Activated naive CD8-positive, alpha-beta T cell treated with anti-CD3 and anti-CD28 coated beads for 36 hours (primary cell): Measurements from ENCODE around the gene ASAH2. TPM values are rescaled to one million over a fixed set of nuclear protein-coding genes. Genes with fewer than 3 reads are reported as not detected.

ENCODE experiments used
- DNase-seq: peaks from one replicate; pipeline ENCODE4 v3.0.0; 2021
- H3K27ac Mint-ChIP-seq: one replicate; pipeline ENCODE4 v1.8.0; 2022; ENCODE audit warnings: mild to moderate bottlenecking, moderate library complexity, mixed read lengths
- H3K27me3 Mint-ChIP-seq: one replicate; pipeline ENCODE4 v1.8.0; 2022; ENCODE audit warnings: mild to moderate bottlenecking, mixed read lengths
- H3K36me3 Mint-ChIP-seq: one replicate; pipeline ENCODE4 v1.8.0; 2021; ENCODE audit warnings: mild to moderate bottlenecking, mixed read lengths
- H3K4me1 Mint-ChIP-seq: one replicate; pipeline ENCODE4 v1.8.0; 2021; ENCODE audit warnings: mixed read lengths
- H3K4me3 Mint-ChIP-seq: one replicate; pipeline ENCODE4 v1.8.0; 2022; ENCODE audit warnings: mild to moderate bottlenecking, moderate library complexity, mixed read lengths
- H3K9me3 Mint-ChIP-seq: one replicate; pipeline ENCODE4 v1.8.0; 2022; ENCODE audit warnings: mixed read lengths
- total RNA-seq, 2 experiments: library from RNA; stranded (reverse); gene quantifications; one replicate each; pipeline ENCODE4 v1.2.3, GENCODE V29; 2021

ASAH2 gene
- total RNA-seq, result 1 to 10 TPM; 5.9 to 6.6 TPM

DNA sequence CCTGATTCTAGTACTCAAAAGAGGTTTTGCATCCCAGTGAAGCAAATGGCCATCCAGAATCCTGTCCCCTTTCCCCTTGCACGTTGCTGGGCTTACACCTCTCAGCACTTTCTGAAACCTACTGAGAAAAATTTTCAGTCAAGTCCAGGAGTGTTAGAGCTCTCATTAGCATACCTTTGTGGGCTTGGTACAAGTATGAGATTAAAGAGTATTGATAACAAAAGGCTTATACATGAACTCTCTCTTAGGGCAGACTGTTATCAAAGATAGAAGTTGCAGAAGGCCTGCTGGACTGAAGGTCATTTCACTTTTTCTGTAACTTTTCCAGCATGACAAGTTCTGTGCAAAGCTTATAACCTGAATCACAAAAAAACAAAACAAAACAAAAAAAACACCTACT lies at the start of gene ASAH2:
TSS of gene ASAH2 (minus strand) at position 123 of the 400 bp plus-strand sequence. CDS start 2,906 bp downstream, outside the sequence.
- no peak within 1 kb of the TSS for H3K27ac Mint-ChIP-seq
- H3K9me3 Mint-ChIP-seq, result no peaks in the 10 kb centered on the region
- no peak for DNase-seq
- H3K27me3 Mint-ChIP-seq, result peaks cover 33% of the 10 kb centered on the region
- H3K4me3 Mint-ChIP-seq, result no peak within 1 kb of the TSS
- H3K4me1 Mint-ChIP-seq, result no peaks in the 10 kb centered on the region
- H3K36me3 Mint-ChIP-seq, result no peaks in the 10 kb centered on the region

GRCh38 chr10:50299948-50300669 lies 48.8 kb upstream of the ASAH2 start:
- no peaks in the 10 kb centered on the region for H3K27me3 Mint-ChIP-seq
- no peak for DNase-seq
- H3K4me1 Mint-ChIP-seq, result no peaks in the 10 kb centered on the region
- H3K27ac Mint-ChIP-seq, result no peak overlapping the region
- peaks cover 4% of the 10 kb centered on the region for H3K36me3 Mint-ChIP-seq
- peaks cover 13% of the 10 kb centered on the region for H3K9me3 Mint-ChIP-seq
- no peak overlapping the region for H3K4me3 Mint-ChIP-seq

DNA sequence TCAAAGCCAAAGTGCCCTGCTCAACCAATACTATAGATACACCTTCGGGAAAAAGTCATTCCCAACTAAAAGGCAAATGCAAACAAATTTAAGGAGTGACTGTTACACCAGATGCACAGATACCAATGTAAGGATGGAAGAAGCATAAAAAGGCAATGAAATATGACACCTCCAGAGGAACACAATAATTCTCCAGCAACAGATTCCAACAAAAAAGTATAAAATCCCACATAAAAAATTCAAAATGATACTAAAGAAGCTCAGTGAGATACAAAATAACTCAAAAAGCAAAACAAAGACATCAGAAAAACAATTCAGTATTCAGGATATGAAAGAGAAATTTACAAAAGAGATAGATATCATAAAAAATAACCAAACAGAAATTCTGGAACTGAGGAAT lies 44.1 kb upstream of the ASAH2 start:
- Mint-ChIP-seq H3K36me3 (no peaks in the 10 kb centered on the region), H3K27ac (no peak overlapping the region), H3K4me3 (no peak overlapping the region), H3K9me3 (peaks cover 12% of the 10 kb centered on the region), H3K27me3 (no peaks in the 10 kb centered on the region), H3K4me1 (no peaks in the 10 kb centered on the region)
- no peak for DNase-seq

DNA sequence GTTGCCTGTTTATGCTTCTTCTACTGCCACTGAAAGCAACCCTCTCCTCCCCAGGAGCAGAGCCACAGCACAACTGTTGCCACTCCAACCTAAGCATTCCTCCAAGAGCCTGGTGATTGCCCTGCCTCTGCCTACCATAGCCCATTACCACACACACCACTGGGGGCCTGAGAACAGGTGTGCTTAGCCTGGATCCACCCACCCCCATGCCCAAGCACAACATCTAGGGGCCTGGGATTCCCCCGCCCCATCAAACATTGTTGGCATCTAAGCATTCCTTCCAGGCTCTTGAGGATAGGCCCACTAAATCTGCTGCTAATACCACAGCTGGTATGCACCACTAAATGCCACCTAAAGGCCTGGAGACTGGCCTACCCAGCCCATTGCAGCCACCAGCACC lies 43.3 kb upstream of the ASAH2 start:
- Mint-ChIP-seq H3K4me3 (no peak overlapping the region), H3K4me1 (no peaks in the 10 kb centered on the region), H3K27ac (no peak overlapping the region), H3K27me3 (no peaks in the 10 kb centered on the region), H3K36me3 (no peaks in the 10 kb centered on the region), H3K9me3 (peaks cover 12% of the 10 kb centered on the region)
- no peak for DNase-seq

DNA sequence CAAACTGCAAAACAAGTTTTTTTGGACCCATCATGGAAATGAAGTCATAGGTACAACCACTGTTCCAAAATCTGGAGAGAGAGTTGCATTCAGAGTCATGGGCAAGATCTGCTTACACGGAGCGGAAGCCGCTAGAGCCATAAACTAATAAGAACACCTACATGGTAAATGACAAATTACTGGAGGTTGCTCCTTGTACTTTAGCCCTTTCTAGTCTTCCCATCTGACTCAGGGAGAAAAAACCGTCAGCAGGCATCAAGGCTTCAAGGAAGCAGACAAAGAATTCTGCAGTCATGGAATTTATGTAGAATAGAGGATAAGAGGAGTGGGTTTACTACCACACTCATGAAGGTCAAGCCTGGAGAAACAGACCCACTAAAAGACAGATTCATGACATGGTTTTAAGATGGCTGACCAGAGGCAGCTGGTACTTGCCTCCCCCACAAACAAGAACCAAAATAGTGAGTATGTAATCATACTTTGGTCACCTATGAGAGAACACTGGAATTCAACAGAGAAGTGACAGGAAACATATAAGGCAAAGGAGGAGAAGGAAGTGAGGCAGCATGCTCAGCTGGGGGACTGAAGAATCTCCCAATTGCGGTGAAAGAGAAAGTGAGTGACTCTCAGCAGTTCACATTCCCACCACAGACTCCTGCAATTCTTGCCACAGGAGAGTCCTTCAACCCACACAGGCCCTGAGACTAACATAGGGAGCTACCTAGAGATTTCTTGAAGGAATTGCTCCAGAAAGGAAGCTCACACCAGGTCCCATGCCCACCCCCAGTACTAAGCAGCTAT lies 42.4 kb upstream of the ASAH2 start:
- Mint-ChIP-seq H3K4me3 (no peak overlapping the region), H3K27me3 (no peaks in the 10 kb centered on the region), H3K27ac (no peak overlapping the region), H3K36me3 (no peaks in the 10 kb centered on the region), H3K9me3 (peaks cover 8% of the 10 kb centered on the region), H3K4me1 (no peaks in the 10 kb centered on the region)
- no peak for DNase-seq

- DNase-seq, result no peak
- Mint-ChIP-seq H3K9me3 (peaks cover 3% of the 10 kb centered on the region), H3K4me1 (no peaks in the 10 kb centered on the region), H3K36me3 (no peaks in the 10 kb centered on the region), H3K4me3 (no peak overlapping the region), H3K27ac (no peak overlapping the region), H3K27me3 (peaks cover 3% of the 10 kb centered on the region)
These were observed 40.0 kb upstream of the ASAH2 start for GRCh38 chr10:50291261-50291850.

DNA sequence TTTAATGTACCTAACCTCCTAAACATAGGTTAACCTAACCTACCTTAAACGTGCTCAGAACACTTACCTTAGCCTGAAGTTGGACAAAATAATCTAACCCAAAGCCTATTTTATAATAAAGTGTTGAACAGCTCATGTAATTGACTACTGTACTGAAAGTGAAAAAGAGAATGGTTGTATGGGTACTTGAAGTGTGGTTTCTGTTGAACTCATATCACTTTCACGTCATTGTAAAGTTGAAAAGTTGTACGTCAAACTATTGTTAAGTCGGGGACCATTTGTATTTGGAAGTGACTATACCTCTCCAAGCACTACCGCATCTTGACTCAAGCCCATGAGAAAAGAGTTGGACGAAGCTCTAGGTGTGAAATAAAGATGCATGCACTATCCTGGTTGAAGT lies 37.9 kb upstream of the ASAH2 start:
- Mint-ChIP-seq H3K27me3 (peaks cover 7% of the 10 kb centered on the region), H3K9me3 (no peaks in the 10 kb centered on the region), H3K36me3 (no peaks in the 10 kb centered on the region), H3K4me3 (no peak overlapping the region), H3K4me1 (no peaks in the 10 kb centered on the region), H3K27ac (no peak overlapping the region)
- DNase-seq, result no peak

GRCh38 chr10:50286996-50287803 lies 35.9 kb upstream of the ASAH2 start:
- Mint-ChIP-seq H3K27me3 (peaks cover 20% of the 10 kb centered on the region), H3K9me3 (no peaks in the 10 kb centered on the region), H3K36me3 (no peaks in the 10 kb centered on the region), H3K4me3 (no peak overlapping the region), H3K27ac (no peak overlapping the region), H3K4me1 (no peaks in the 10 kb centered on the region)
- DNase-seq, result no peak

GRCh38 chr10:50286517-50286916 lies 35.2 kb upstream of the ASAH2 start:
- no peak overlapping the region for H3K27ac Mint-ChIP-seq
- DNase-seq, result no peak
- no peaks in the 10 kb centered on the region for H3K4me1 Mint-ChIP-seq
- no peak overlapping the region for H3K4me3 Mint-ChIP-seq
- no peaks in the 10 kb centered on the region for H3K9me3 Mint-ChIP-seq
- H3K27me3 Mint-ChIP-seq, result peaks cover 27% of the 10 kb centered on the region
- no peaks in the 10 kb centered on the region for H3K36me3 Mint-ChIP-seq

DNA sequence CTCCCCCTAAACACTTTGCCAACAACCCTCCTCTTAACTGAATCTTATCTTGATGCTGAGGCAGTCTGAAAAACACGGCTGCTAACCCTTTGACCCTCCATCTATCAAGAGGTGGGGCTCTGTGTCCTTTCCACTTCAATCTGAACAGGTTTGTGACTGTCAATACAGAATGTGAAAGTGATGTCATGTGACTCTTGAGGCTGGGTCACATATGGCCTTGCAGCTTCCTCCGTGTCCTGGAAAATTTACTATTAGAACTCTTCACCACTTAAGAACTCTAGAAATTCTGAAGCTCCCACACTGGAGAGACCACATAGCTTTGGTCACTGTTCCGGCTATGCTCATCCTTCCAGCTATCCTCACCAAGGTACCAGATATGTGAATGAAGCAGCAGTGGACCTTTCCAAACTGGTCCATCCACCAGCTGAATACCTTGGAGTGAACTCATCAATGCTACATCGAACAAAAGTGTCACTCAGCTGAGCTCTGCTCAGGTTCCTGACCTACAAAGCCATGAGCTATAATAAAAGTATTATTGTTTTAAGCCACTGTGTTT lies 30.7 kb upstream of the ASAH2 start:
- Mint-ChIP-seq H3K4me3 (no peak overlapping the region), H3K4me1 (no peaks in the 10 kb centered on the region), H3K36me3 (no peaks in the 10 kb centered on the region), H3K9me3 (no peaks in the 10 kb centered on the region), H3K27me3 (peaks cover 54% of the 10 kb centered on the region), H3K27ac (no peak overlapping the region)
- no peak for DNase-seq

GRCh38 chr10:50281210-50281966 lies 30.1 kb upstream of the ASAH2 start:
- Mint-ChIP-seq H3K27me3 (peaks cover 58% of the 10 kb centered on the region), H3K9me3 (no peaks in the 10 kb centered on the region), H3K4me1 (no peaks in the 10 kb centered on the region), H3K4me3 (no peak overlapping the region), H3K36me3 (no peaks in the 10 kb centered on the region), H3K27ac (no peak overlapping the region)
- DNase-seq, result no peak

DNA sequence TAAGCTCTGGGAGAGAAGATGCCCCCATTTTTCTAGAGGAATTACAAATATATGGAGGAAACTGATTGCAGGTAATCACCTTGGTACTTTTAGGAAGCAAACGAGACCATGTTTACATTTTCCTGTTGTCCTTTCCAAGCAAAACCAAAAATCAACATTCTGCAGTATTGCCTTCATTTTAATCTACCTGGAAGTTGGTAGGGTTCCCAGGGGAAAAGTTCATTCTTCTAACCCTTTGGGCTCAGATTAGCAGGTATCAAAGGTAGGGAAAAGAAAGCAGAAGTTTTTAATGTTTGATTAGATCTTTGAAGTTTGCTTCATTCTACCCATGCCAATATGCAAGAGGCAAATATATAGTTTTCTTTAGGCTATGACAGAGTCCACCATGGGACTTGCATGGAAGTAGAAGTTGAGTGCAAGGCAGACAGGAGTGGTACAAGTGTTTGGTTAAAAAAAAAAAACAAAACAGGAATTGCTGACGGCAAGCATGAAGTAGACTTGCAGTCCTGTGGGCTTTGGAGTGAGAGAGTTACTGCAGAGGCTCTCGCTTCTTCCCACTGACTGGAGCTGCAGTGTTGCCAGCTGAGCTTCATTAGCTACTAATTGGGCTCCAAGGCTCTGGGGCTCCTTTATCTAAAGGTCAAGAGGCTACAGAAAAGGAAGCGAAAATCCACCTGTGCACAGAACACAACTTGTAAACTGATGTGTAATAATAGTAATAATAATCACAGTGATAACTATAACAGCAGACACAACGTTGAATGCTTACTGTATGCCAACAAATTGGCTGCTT lies 28.9 kb upstream of the ASAH2 start:
- no peak for DNase-seq
- H3K27me3 Mint-ChIP-seq, result peaks cover 65% of the 10 kb centered on the region
- no peaks in the 10 kb centered on the region for H3K36me3 Mint-ChIP-seq
- H3K27ac Mint-ChIP-seq, result no peak overlapping the region
- H3K4me3 Mint-ChIP-seq, result no peak overlapping the region
- H3K4me1 Mint-ChIP-seq, result no peaks in the 10 kb centered on the region
- H3K9me3 Mint-ChIP-seq, result no peaks in the 10 kb centered on the region

GRCh38 chr10:50279489-50279888 lies 28.2 kb upstream of the ASAH2 start:
- Mint-ChIP-seq H3K27ac (no peak overlapping the region), H3K36me3 (no peaks in the 10 kb centered on the region), H3K4me1 (no peaks in the 10 kb centered on the region), H3K9me3 (no peaks in the 10 kb centered on the region), H3K27me3 (peaks cover 64% of the 10 kb centered on the region), H3K4me3 (no peak overlapping the region)
- DNase-seq, result no peak
